HFFc6 (cell line): Measurements from ENCODE around the gene PPP1R27. TPM values are rescaled to one million over a fixed set of nuclear protein-coding genes. Genes with fewer than 3 reads are reported as not detected.
A peak's percentile ranks its signal among the peaks of the same experiment; 100 is the strongest.

Experiments
- DNase-seq: peaks from one replicate; pipeline ENCODE4 v3.0.0-alpha.2; 2018
- H3K27ac Mint-ChIP-seq: 2 replicates; pipeline ENCODE4 v1.8.0; 2020; ENCODE audit warnings: mild to moderate bottlenecking, mixed read lengths
- H3K27me3 Mint-ChIP-seq: 2 replicates; pipeline ENCODE4 v1.8.0; 2021; ENCODE audit warnings: mild to moderate bottlenecking, moderate library complexity, mixed read lengths; ENCODE audit not compliant: insufficient read depth
- H3K36me3 Mint-ChIP-seq: 2 replicates; pipeline ENCODE4 v1.8.0; 2021; ENCODE audit warnings: low read depth, mixed read lengths
- H3K4me1 Mint-ChIP-seq: 2 replicates; pipeline ENCODE4 v1.8.0; 2020; ENCODE audit warnings: low read depth, mixed read lengths
- H3K4me3 Mint-ChIP-seq: 2 replicates; pipeline ENCODE4 v1.8.0; 2020; ENCODE audit warnings: mild to moderate bottlenecking, moderate library complexity, mixed read lengths
- H3K9me3 Mint-ChIP-seq: 2 replicates; pipeline ENCODE4 v1.8.0; 2020; ENCODE audit warnings: mild to moderate bottlenecking, mixed read lengths
- total RNA-seq, 6 experiments: library from RNA; stranded (reverse); fragmentation: NEBNext Ultra II Directional; extraction: Animal tissue kit (Norgen Biotek cat#: 25700); gene quantifications; 2 replicates in 1 of 6; 3 replicates in 5 of 6; pipeline ENCODE4 v1.2.3, GENCODE V29; 2021
- TF ChIP-seq, protein P1 (sequence below): fragments of 200-600 bp; sonication (generic); IDR thresholded peaks from 2 replicates; pipeline ENCODE4 v1.5.0; 2021; ENCODE audit warnings: antibody characterized with exemption, mild to moderate bottlenecking

The PPP1R27 gene
- total RNA-seq, 6 experiments from 2014 or later: not detected

DNA sequence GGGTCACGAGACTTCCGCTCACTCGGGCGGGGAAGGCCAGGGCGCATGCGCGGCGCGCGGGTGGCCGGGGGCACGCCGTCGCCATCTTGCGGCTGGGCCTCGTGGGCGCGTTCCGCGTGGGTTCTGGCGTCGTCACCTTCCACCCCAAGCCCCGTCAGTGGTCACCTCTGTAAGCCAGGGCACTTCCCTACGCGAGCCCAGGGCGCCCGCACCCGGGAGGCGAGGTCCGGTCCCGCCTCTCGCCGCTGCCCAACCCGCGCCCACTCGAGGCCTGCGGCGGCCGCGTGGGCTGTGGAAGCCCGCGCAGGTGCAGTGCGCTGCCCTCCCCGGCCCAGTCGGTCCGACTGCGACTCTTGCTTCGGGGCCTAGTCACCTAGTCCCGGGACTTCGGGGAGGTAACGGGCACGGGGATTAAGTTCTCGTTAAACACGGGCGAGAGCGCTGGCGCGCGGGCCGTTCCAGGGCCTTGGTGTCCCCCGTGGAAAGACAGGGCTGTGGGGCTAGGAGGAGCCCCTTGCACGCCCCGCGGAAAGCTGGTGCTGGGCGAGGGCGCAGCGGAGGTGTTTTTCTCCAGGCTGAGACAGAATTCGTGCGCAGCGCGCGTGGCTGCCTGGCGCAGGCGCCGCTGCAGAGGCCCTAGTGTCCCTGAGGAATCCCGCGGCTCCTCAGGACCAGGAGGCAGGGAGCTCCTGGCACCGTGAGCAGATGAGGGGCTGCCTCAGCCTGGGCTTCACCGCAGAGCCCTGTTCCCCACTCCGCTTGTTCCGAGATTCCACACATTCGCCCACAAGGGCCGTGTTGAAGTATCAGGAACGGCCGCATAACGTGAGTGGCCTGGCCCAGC, 36.8 kb upstream of the PPP1R27 start:
- Mint-ChIP-seq H3K4me1 (peaks cover 31% of the 10 kb centered on the region), H3K27ac (peak overlapping the region; percentile 88), H3K36me3 (peaks cover 14% of the 10 kb centered on the region), H3K27me3 (peaks cover 36% of the 10 kb centered on the region), H3K9me3 (no peaks in the 10 kb centered on the region), H3K4me3 (peak overlapping the region; percentile 83)
- TF ChIP-seq, protein P1, sequence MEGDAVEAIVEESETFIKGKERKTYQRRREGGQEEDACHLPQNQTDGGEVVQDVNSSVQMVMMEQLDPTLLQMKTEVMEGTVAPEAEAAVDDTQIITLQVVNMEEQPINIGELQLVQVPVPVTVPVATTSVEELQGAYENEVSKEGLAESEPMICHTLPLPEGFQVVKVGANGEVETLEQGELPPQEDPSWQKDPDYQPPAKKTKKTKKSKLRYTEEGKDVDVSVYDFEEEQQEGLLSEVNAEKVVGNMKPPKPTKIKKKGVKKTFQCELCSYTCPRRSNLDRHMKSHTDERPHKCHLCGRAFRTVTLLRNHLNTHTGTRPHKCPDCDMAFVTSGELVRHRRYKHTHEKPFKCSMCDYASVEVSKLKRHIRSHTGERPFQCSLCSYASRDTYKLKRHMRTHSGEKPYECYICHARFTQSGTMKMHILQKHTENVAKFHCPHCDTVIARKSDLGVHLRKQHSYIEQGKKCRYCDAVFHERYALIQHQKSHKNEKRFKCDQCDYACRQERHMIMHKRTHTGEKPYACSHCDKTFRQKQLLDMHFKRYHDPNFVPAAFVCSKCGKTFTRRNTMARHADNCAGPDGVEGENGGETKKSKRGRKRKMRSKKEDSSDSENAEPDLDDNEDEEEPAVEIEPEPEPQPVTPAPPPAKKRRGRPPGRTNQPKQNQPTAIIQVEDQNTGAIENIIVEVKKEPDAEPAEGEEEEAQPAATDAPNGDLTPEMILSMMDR: peak; percentile 65
- DNase-seq: peak; percentile 88

DNA sequence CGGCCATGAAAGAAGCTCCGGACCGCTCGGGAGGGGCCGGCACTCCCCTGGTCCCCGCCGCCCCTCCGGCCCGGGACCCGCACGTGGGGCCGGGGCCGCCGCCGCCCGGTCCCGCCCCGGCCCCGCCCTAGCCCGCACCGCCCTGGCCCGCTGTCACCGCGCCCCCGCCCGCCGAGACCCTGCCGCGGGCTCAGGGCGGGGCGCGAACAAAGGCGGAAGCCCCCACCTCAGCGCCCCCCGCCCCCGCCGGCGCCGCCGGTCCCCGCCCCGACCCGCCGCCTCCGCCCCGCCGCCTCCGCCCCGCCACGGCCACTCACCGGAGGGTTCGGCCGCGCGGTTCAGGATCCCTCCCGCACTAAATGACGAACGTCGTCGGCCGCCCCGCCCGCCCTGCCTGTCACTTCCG, 36.1 kb upstream of the PPP1R27 start, which contains the start of gene ARHGDIA:
TSS of gene ARHGDIA (minus strand) at position 357 of the 406 bp plus-strand sequence. CDS start 1,407 bp downstream, outside the sequence.
- Mint-ChIP-seq H3K4me1 (peaks cover 31% of the 10 kb centered on the region), H3K9me3 (no peaks in the 10 kb centered on the region), H3K36me3 (peaks cover 14% of the 10 kb centered on the region), H3K27me3 (peaks cover 43% of the 10 kb centered on the region), H3K4me3 (peak within 1 kb of the TSS; percentile 92), H3K27ac (peak within 1 kb of the TSS; percentile 93)
- TF ChIP-seq, protein P1: no peak
- no peak for DNase-seq

DNA sequence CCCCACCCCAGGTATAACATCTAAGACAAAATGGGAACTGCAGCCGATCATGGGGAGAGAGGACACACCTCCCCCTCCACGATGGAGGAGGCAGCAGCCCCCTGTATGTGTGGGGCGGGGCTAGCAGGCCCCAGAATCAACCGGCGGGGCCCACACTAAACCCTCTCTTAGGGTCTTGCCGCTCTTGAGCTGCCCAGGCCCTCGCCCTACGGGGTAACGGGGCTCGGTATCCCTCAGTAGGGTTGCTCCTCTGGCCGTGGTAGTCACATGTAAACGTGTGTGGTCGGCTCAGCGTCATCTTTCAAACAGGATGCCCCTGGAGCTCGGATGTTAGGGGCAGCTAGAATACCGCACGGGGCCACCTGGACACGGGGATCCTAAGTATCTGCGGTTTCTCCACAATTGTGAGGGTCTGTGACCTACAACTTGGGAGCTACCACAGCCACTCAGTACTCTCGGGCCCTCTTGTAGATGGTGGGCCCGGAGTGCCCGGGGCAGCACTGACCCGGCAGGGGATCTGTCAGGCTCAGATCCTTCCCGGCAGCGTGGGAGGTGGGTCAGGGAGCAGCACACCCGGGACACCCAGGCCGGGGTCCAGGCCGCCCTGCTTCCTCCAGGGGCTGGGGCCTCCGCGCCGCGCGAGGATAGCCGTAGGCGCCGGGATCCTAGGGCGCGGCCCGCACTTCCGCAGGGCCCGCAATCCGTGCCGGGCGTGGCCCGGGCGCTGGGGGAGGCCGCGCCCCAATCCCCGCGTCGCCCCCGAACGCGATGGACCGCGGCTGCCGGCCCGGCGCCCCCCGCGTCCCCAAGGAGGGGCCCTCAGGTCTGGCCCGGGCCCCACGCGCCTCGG, 35.5 kb upstream of the PPP1R27 start:
- H3K36me3 Mint-ChIP-seq: peaks cover 14% of the 10 kb centered on the region
- peaks cover 31% of the 10 kb centered on the region for H3K4me1 Mint-ChIP-seq
- peak overlapping the region; percentile 92 for H3K4me3 Mint-ChIP-seq
- peaks cover 49% of the 10 kb centered on the region for H3K27me3 Mint-ChIP-seq
- TF ChIP-seq, protein P1: no peak
- peak overlapping the region; percentile 93 for H3K27ac Mint-ChIP-seq
- peaks cover 3% of the 10 kb centered on the region; the same call in 1 of the 2 replicates for H3K9me3 Mint-ChIP-seq
- no peak for DNase-seq

DNA sequence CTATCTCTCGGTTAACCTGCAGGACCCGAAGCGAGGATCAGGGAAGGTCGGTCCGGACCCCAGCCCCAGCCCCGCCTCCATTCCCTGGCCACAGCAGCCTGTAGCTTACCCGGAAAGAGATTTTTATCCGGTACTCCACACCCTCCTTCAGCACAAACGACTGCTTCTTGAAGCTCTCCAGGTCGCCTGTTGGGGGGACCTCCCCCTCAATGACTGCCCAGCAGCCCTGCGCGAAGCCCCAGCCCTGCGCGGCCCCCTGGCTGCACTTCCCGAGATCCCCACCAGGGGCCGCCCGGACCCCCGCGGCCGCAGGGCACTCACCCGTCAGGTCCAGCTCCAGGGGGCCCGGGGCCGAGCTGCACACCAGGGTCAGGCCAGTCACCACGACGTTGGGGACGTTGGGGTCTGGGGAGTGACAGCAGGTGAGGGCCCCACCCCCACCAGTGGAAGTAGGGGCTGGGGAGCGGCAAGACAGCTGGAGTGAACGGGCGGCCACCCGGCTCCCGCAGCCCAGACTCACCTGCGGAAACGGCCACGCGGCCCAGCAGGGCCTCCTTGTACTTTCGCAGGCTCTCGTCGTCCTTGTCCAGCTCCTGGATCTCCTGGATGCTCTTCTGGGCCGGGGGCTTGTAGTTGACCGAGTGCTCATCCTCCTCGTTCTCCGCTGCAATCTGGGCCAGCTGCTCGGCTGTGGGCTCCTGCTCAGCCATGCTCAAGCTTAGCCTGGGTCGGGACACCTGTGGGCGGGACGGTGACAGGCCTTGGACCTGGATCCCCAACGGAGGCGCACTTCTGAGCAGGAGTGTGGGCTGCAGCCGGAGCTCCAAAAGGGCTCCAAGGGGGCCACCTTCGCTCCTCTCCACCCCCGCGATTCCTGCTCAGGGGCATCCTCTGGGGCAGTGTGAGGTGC, 34.6 kb upstream of the PPP1R27 start:
- Mint-ChIP-seq H3K4me3 (peak overlapping the region; percentile 92), H3K9me3 (peaks cover 5% of the 10 kb centered on the region; the same call in 1 of the 2 replicates), H3K27ac (peak overlapping the region; percentile 93), H3K36me3 (peaks cover 14% of the 10 kb centered on the region), H3K4me1 (peaks cover 31% of the 10 kb centered on the region), H3K27me3 (peaks cover 58% of the 10 kb centered on the region)
- TF ChIP-seq, protein P1: peak; percentile 98
- DNase-seq: no peak
